HL-60 (cell line): ENCODE results near the gene ZNF132.

Source experiments
- DNase-seq, 2 experiments: peaks; one replicate each; pipeline ENCODE4 v3.0.0-alpha.2; 2010 to 2020; ENCODE audit warnings: low read depth in 1 of 2, low spot score in 1 of 2
- H3K27ac ChIP-seq: fragments of 250-450 bp; sonication (Bioruptor Pico); replicated peaks from 2 replicates; pipeline ENCODE4 v1.5.1; 2020; ENCODE audit warnings: mild to moderate bottlenecking, moderate library complexity
- H3K27me3 ChIP-seq: fragments of 250-450 bp; sonication (Bioruptor Pico); 2 replicates; pipeline ENCODE4 v1.5.1; 2021; ENCODE audit warnings: mild to moderate bottlenecking, moderate library complexity; ENCODE audit not compliant: insufficient read depth, poor library complexity, severe bottlenecking
- H3K4me3 ChIP-seq: replicated peaks from 2 replicates; pipeline ENCODE4 v1.5.1; 2011; ENCODE audit warnings: mild to moderate bottlenecking, control low read depth, low read length; ENCODE audit not compliant: insufficient read depth
- GABPA ChIP-seq: IDR thresholded peaks from 2 replicates; pipeline ENCODE4 v1.6.1; 2012; ENCODE audit warnings: low read depth
- POLR2AphosphoS5 ChIP-seq: IDR thresholded peaks from 2 replicates; pipeline ENCODE4 v1.6.1; 2012; ENCODE audit warnings: low read depth
- REST ChIP-seq: IDR thresholded peaks from 2 replicates; pipeline ENCODE4 v1.6.1; 2012; ENCODE audit warnings: low read depth; ENCODE audit not compliant: insufficient replicate concordance
- SPI1 ChIP-seq: IDR thresholded peaks from 2 replicates; pipeline ENCODE4 v1.6.1; 2012; ENCODE audit warnings: low read depth, mild to moderate bottlenecking, borderline replicate concordance
- TF ChIP-seq, protein P1 (sequence below): IDR thresholded peaks from one replicate; pipeline ENCODE4 v1.5.1; 2011; ENCODE audit warnings: low read length, control low read depth, inconsistent platforms; ENCODE audit not compliant: insufficient read depth

The ZNF132 gene

GRCh38 chr19:58477871-58478270 lies 37.9 kb upstream of the ZNF132 start:
- no peak overlapping the region for H3K4me3 ChIP-seq
- H3K27me3 ChIP-seq: no peaks in the 10 kb centered on the region
- H3K27ac ChIP-seq: no peak overlapping the region
- no peak for DNase-seq
- TF ChIP-seq SPI1 (no peak), POLR2AphosphoS5 (no peak), GABPA (no peak), REST (no peak)
- TF ChIP-seq, protein P1, sequence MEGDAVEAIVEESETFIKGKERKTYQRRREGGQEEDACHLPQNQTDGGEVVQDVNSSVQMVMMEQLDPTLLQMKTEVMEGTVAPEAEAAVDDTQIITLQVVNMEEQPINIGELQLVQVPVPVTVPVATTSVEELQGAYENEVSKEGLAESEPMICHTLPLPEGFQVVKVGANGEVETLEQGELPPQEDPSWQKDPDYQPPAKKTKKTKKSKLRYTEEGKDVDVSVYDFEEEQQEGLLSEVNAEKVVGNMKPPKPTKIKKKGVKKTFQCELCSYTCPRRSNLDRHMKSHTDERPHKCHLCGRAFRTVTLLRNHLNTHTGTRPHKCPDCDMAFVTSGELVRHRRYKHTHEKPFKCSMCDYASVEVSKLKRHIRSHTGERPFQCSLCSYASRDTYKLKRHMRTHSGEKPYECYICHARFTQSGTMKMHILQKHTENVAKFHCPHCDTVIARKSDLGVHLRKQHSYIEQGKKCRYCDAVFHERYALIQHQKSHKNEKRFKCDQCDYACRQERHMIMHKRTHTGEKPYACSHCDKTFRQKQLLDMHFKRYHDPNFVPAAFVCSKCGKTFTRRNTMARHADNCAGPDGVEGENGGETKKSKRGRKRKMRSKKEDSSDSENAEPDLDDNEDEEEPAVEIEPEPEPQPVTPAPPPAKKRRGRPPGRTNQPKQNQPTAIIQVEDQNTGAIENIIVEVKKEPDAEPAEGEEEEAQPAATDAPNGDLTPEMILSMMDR: no peak

DNA sequence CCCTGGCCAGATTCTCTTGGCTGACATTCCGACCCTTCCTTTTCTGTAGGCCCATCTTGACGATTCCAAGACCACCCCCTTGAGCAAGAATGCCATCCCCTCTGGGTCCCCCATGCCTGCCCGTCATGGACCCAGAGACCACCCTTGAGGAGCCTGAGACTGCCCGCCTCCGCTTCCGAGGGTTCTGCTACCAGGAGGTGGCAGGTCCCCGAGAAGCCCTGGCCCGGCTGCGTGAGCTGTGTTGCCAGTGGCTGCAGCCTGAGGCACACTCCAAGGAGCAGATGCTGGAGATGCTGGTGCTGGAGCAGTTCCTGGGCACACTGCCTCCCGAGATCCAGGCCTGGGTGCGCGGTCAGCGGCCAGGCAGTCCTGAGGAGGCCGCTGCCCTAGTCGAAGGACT lies 37.2 kb upstream of the ZNF132 start:
- no peak for TF ChIP-seq SPI1
- no peak for TF ChIP-seq REST
- TF ChIP-seq POLR2AphosphoS5: peak; percentile 43
- no peak for TF ChIP-seq GABPA
- TF ChIP-seq, protein P1: no peak
- Histone ChIP-seq H3K27me3 (no peaks in the 10 kb centered on the region), H3K4me3 (no peak overlapping the region), H3K27ac (no peak overlapping the region)
- DNase-seq: no peak

- peak overlapping the region; percentile 70 for H3K4me3 ChIP-seq
- no peak for DNase-seq
- TF ChIP-seq GABPA (no peak), POLR2AphosphoS5 (no peak), REST (no peak), SPI1 (no peak)
- TF ChIP-seq, protein P1: no peak
- peak overlapping the region; percentile 79 for H3K27ac ChIP-seq
- H3K27me3 ChIP-seq: no peaks in the 10 kb centered on the region
These were observed 36.6 kb upstream of the ZNF132 start for GRCh38 chr19:58476498-58477015.
